ENCODE results near the gene SORCS3. TPM values are rescaled to one million over a fixed set of nuclear protein-coding genes. Genes with fewer than 3 reads are reported as not detected.

The SORCS3 gene
- total RNA-seq, 1 experiment from 2014 or later = 0.04 TPM

DNA sequence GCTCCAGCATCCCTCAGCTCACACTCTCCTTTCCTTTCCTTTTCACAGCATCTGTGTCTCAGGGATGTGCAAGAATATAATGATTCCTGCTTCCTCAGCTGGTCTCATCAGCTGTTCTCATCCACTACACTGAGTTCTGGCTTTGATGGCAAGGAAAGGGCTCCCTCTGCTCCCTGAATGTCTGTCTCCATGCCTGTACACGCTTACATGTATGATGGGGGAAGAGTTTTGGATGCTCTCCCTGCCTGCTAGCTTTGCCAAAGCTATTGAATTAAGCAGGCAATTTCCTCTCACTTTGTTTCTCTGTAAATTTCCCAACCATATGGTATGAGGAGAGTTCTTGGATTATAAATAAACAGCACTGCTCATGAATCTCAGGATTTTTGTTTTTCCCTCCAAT lies 254.5 kb downstream of the SORCS3 start:
- Histone ChIP-seq H2BK20ac (ENCODE audit: low read depth, low read length, poor library complexity, severe bottlenecking) (no peak overlapping the region), H3K18ac (ENCODE audit: insufficient read length, low read depth, low read length) (no peak overlapping the region), H2AK5ac (ENCODE audit: insufficient read length, low read length) (no peak overlapping the region), H3K27me3 (ENCODE audit: insufficient read depth, low read length) (no peaks in the 10 kb centered on the region), H2AFZ (ENCODE audit: low read length) (no peak overlapping the region), H3K4me2 (ENCODE audit: insufficient read depth, insufficient read length, low read length) (no peak overlapping the region), H3K9ac (ENCODE audit: extremely low read depth, insufficient read length, low read length) (no peak overlapping the region), H4K5ac (ENCODE audit: insufficient read length, low read depth, low read length) (no peak overlapping the region), H3K4me1 (ENCODE audit: insufficient read depth, low read length) (no peaks in the 10 kb centered on the region), H3K27ac (ENCODE audit: insufficient read length, low read depth, low read length) (no peak overlapping the region), H2BK5ac (ENCODE audit: insufficient read length, low read length) (no peak overlapping the region), H4K8ac (replicated peaks; ENCODE audit: insufficient read length, low read depth, low read length) (no peak overlapping the region), H3K14ac (ENCODE audit: insufficient read depth, low read length) (no peak overlapping the region), H2BK12ac (ENCODE audit: insufficient read length, low read depth, low read length) (no peak overlapping the region), H3K56ac (ENCODE audit: insufficient read length, low read depth, low read length) (no peak overlapping the region), H3T11ph (ENCODE audit: low read length) (no peak overlapping the region), H3K23ac (ENCODE audit: insufficient read length, low read depth, low read length) (no peak overlapping the region), H3K79me1 (ENCODE audit: insufficient read depth, low read depth, low read length, poor library complexity, severe bottlenecking) (no peaks in the 10 kb centered on the region), H2BK15ac (ENCODE audit: low read depth, low read length) (no peak overlapping the region), H4K20me1 (ENCODE audit: control insufficient read depth, insufficient read depth, insufficient read length) (no peaks in the 10 kb centered on the region), H2BK120ac (ENCODE audit: low read depth, low read length, poor library complexity, severe bottlenecking) (no peak overlapping the region), H3K4ac (ENCODE audit: low read depth, low read length) (no peak overlapping the region), H3K9me3 (ENCODE audit: control insufficient read depth, low read depth, low read length) (no peaks in the 10 kb centered on the region), H4K91ac (ENCODE audit: insufficient read length, low read depth, low read length) (no peak overlapping the region), H3K79me2 (ENCODE audit: insufficient read depth, low read length) (no peaks in the 10 kb centered on the region), H3K23me2 (ENCODE audit: insufficient read length, low read depth, low read length, poor library complexity, severe bottlenecking) (no peaks in the 10 kb centered on the region)
- Mint-ChIP-seq H3K9me3 (no peaks in the 10 kb centered on the region), H3K4me3 (no peak overlapping the region), H3K27me3 (ENCODE audit: low read depth) (peaks cover 14% of the 10 kb centered on the region), H3K4me1 (no peaks in the 10 kb centered on the region), H3K27ac (no peak overlapping the region), H3K36me3 (ENCODE audit: insufficient read depth in 1 of 3, low read depth in 3 of 3) (0 out of 7 replicates have a peak, but pooled peaks cover 0 to under 1% (median 0%) of the 10 kb centered on the region in 3 experiments)
- no CpG with 5 or more reads among the region's 1 CpG for WGBS (ENCODE audit: extremely low coverage, insufficient read length, low lambda C conversion rate)
- DNase-seq = no peak
- TF ChIP-seq, protein P1, sequence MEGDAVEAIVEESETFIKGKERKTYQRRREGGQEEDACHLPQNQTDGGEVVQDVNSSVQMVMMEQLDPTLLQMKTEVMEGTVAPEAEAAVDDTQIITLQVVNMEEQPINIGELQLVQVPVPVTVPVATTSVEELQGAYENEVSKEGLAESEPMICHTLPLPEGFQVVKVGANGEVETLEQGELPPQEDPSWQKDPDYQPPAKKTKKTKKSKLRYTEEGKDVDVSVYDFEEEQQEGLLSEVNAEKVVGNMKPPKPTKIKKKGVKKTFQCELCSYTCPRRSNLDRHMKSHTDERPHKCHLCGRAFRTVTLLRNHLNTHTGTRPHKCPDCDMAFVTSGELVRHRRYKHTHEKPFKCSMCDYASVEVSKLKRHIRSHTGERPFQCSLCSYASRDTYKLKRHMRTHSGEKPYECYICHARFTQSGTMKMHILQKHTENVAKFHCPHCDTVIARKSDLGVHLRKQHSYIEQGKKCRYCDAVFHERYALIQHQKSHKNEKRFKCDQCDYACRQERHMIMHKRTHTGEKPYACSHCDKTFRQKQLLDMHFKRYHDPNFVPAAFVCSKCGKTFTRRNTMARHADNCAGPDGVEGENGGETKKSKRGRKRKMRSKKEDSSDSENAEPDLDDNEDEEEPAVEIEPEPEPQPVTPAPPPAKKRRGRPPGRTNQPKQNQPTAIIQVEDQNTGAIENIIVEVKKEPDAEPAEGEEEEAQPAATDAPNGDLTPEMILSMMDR (conservative IDR thresholded peaks at IDR 0.05) = no peak

Measured in H9 (cell line).